Activated CD8-positive, alpha-beta memory T cell treated with anti-CD3 and anti-CD28 coated beads for 36 hours (primary cell): ENCODE data around the gene AFG1L. TPM values are rescaled to one million over a fixed set of nuclear protein-coding genes. Genes with fewer than 3 reads are reported as not detected.
"Not testable (repeated sequence)": the region's sequence is repeated elsewhere in the genome, so short reads cannot be mapped to it uniquely, and the experiment has no call there.

Experiments used
- CTCF ChIA-PET: fragments of 350-600 bp; sonication (Branson Sonifier 250); formaldehyde crosslinking; loops from one replicate; lab custom pipeline; 2021; ENCODE audit warnings: antibody characterized with exemption; lab: Charles Lee
- POLR2A ChIA-PET: fragments of 350-600 bp; sonication (Branson Sonifier 250); formaldehyde crosslinking; loops from one replicate; lab custom pipeline; 2021; ENCODE audit warnings: antibody characterized with exemption; lab: Charles Lee
- total RNA-seq, 2 experiments: library from RNA; stranded (reverse); gene quantifications; one replicate each; pipeline ENCODE4 v1.2.3, GENCODE V29; 2021

Gene AFG1L
- 1 to 10 TPM; 5.1 TPM for total RNA-seq

DNA sequence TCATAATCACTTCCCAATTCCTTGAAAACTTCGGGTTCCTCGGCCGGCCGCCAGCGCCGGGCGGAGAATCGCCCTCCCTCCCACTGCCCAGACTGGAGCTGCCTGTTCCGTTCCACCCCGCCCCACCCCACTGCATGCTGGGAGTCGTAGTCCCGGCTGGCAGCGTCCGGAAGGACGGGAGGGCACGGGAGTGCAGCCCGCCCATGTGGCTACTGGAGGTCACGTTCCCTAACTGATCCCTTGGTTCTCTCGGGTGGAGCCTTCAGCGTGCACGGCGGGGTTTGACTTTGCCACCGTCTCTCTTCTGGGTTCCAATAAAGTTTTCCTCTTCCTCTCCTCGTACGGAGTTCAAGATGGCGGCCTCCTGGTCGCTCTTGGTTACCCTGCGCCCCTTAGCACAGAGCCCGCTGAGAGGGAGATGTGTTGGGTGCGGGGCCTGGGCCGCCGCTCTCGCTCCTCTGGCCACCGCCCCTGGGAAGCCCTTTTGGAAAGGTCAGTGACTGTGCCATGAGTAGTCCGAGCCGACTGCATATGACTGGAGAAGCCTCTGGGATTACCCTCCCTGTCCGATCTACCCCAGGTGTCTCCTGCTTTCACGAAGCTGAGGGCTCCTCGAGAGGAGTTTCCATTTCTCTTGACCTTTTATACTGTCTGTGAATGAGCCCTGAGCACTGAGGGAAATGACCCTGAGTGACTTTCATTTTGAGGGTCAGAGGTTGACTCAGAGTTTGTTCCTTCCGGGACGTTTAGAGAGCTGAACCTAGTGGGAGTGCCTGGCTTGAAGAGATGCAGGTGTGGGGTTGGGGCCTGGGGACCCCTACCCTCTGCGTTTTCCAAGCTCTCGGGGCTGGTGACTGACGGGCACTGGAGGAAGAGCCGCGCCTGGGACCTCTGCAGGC is at the start of gene AFG1L:
AFG1L (plus strand) TSS at position 328 of the 899 bp plus-strand sequence; CDS start at position 354, 26 bp downstream.
- POLR2A ChIA-PET = interaction anchor here (0.5 to 0.9 kb wide), 5 partner anchors 21 to 514 kb away, joined by 3 to 7 read pairs (median 5); partner anchors contain the start of gene SNX3
- CTCF ChIA-PET = no interaction called here

DNA sequence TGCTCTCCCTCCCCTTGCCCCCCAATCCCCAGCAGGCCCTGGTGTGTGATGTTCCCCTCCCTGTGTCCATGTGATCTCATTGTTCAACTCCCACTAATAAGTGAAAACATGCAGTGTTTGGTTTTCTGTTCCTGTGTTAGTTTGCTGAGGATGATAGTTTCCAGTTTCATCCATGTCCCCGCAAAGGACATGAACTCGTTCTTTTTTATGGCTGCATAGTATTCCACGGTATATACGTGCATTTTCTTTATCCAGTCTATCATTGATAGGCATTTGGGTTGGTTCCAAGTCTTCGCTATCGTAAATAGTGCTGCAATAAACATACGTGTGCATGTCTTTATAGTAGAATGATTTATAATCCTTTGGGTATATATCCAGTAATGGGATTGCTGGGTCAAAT is 49.8 kb upstream of the AFG1L start:
- POLR2A ChIA-PET, CTCF ChIA-PET: not testable (repeated sequence)

GRCh38 chr6:108247965-108248536 is 46.8 kb upstream of the AFG1L start:
- POLR2A ChIA-PET = no interaction called here

DNA sequence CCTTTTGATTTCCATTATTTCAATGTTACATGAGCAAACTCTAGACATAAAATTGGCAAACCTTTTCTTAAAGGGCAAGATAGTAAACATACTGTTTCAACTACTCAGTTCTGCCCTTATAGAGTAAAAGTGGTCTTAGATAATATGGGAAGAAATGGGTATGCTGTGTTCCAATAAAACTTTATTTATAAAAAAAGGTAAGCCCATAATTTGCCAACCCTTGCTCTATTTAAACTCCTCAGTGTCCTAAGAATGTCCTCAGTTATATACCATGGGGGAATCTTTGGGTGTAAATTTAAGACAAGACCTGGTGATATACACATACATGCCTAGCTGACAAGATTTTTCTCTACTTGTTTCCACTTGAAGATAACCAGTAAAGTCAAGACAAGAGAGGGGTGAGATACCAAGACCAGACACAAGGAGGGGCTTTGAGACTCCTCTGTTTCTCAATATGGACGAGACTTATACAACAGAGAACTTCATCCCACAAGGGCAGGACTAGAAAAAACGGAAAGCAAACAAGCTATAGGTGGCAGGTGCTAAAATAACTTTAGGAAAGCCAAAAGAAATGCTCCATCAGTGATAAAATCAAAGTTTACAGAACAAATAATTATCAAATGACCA is 44.5 kb upstream of the AFG1L start:
- CTCF ChIA-PET = no interaction called here
- POLR2A ChIA-PET = interaction anchor here (1.0 kb wide), 1 partner anchor 10 kb away, joined by 3 read pairs; the partner anchor contains the start of gene SNX3

More at GRCh38 chr6:108247965-108248536, 46.8 kb upstream of the AFG1L start:
- CTCF ChIA-PET = no interaction called here

DNA sequence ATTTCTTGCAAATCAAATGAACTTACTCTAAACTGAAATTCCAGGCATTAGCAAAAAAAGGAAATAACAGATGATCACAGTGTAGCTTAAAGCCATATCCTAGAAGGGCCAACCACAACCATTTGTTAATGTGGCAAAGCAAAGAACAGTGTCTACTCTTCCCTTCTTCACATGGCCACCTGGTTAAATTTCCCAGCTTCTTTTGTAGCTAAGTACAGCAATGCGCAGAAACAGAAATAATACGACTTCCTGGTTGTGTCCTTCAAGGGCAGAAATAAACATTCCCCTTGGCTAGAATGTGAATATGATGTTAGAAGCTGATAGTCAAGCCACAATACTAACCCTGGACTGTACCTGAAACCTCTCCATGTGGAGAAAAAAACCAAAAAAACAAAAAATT is 43.6 kb upstream of the AFG1L start:
- ChIA-PET CTCF (interaction anchor here (0.6 kb wide), 1 partner anchor 1167 kb away, joined by 3 read pairs; no protein-coding TSS in a partner anchor), POLR2A (interaction anchor here (0.6 to 1.0 kb wide), 2 partner anchors 9 to 361 kb away, joined by 3 to 5 read pairs; partner anchors contain the start of gene SNX3)

DNA sequence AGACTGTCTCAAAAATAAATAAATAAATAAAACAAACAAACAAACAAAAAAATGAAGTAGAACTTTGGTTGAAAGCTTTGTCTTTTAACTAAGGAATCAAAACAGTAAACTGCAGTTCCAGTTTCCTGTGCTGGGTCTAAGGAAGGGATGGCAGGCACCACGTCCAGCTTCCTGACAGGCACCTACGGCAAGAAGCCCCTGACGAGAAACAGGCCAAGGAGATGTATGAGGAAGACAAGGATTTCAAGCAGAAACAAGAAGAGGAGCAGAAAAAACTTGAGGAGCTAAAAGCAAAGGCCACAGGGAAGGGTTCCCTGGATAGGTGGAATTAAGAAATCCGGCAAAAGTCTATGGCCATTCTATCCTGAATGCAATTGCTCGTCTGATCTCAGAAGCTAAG is 42.8 kb upstream of the AFG1L start:
- ChIA-PET CTCF (interaction anchor here (0.7 kb wide), 1 partner anchor 189 kb away, joined by 3 read pairs; no protein-coding TSS in a partner anchor), POLR2A (no interaction called here)

DNA sequence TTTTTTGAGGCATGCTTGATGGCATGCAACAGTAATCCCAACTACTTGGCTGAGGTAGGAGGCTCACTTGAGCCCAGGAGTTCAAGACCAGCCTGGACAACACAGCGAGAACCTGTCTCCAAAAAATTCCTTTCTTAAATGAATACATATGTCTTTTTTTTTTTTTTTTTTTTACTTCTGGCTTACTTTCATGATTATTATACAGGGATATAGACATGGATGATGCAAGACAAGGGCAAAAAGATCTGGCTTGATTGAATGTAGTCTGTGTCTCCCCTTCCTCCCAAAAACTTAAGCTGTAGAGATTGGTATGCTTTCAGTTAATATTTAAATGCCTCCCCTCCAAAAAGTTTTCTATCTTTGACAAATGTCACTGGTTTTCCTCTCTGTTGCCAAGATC is 41.6 kb upstream of the AFG1L start:
- CTCF ChIA-PET = interaction anchor here (0.5 to 0.7 kb wide), 2 partner anchors 21 to 70 kb away, joined by 3 to 4 read pairs; no protein-coding TSS in a partner anchor
- POLR2A ChIA-PET = interaction anchor here (0.6 kb wide), 1 partner anchor 305 kb away, joined by 3 read pairs; no protein-coding TSS in a partner anchor

DNA sequence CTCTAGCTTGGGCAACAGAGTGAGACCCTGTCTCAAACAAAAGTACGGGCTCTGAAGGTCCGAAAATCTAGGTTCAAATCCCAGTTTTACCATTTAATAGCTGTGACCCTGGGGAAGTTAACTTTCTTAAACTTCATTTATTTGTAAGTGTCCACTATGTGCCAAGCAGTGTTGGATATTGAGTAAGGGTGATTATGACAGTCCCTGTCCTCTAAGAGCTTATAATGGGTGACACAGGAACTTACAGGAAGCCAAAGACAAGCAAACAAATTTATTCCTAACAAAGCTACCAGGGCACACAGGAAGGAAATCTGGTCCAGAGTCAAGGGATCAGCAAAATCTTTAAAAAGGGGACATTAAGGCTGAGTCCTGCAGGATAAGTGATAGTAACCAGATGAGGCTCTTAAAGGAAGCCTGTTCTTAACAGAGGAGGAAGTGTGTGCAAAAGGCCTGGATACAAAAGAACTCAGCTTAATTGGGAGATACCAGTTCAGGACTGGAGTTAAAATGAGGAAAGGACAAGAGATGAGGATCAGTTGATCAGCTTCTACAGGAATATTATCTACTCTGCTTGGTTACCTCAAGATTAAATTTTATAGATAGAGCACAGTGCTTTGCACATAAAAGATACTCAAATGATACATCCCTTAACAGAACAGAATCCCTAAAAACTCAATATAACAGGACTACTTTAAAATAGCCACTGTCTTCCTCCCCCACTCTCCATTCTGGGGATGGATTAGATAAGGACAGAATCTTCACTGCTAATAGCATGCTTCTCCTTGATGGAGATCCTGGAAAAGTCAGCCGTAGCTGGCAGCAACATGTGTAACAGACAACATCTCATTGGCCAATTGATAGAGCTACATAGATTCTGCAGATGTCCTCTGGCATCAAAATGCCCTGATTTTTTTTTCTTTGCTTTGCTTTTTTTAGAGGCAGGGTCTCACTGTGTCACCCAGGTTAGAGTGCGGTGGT is 40.1 kb upstream of the AFG1L start:
- ChIA-PET CTCF (interaction anchor here (1.1 kb wide), 1 partner anchor 9 kb away, joined by 3 read pairs; no protein-coding TSS in a partner anchor), POLR2A (no interaction called here)

DNA sequence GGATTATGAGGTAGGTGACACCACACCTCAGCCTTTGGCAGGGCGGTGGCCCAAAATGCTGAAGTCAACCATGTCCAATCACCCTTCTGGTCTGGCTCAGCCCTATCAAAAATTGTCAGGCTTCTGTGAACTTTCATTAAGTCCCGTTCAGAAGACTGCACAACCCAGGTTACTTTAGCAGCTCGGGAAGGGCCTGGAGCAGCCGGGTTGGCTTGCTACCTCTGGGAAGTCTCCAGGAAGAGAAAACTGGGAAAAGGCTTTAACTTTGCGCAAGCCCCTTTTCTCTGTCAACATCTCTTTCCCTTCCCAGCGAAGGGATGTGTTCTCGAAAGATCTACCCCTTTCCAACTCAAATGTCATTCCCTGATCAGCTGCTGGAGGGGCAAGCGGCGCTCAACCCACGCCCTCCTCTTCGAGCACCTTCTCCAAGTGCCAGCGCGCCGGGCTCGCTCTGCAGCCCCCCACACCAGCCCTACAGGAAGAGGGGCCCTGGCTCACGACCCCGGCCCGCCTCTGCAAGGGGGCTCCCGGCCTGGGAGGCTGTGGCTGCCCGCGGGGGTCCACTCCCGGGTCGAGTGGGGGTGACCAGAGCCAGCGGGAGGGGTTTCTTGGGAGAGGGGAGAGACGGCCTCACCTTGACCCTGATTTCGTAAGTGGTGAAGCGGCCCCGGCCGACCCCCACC is 34.6 kb upstream of the AFG1L start:
- POLR2A ChIA-PET = interaction anchor here (0.8 to 1.2 kb wide), 2 partner anchors 9 to 35 kb away, joined by 3 to 7 read pairs; no protein-coding TSS in a partner anchor

DNA sequence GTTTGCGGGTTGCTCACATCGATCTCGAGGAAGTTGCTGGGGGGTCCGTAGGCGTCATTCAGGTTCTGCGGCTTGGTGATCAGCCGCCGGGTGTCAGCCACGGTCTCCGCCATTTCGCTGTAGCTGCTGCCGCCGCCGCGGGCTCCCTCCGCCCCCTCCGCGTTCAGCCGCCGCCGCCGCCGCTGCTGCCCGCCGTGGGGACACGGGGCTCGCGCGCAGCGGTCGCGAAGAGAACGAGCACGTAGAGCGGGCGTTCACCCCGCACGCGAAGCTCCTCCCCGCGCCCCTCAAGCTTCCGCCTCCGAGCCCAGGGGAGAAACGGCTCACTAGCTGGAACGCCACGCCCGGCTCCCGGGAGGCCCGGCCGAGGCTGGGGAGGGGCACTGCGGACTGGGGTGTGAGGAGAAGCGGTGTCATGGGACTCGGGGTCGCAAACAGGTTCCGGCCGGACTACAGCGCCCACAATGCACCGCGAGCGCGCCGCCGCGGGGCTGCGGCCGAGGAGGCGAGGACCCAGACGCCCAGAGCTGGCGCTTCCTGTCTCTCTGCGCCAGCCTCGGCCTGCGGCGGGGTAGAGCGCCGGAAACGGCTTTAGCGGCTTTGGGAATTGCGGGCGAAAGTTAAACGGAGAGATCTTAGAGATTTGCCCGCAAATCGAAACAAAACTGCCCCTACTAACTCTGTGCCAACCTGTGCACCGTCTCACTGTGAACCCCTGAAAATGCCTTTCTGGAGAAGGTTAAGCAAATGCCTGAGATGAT is 33.9 kb upstream of the AFG1L start, which contains the start of gene SNX3:
SNX3 (minus strand) TSS at position 232 of the 761 bp plus-strand sequence; CDS start at position 113, 119 bp downstream.
- POLR2A ChIA-PET = interaction anchor here (0.6 to 1.3 kb wide), 5 partner anchors 10 to 216 kb away, joined by 3 to 7 read pairs (median 4); no protein-coding TSS in a partner anchor
- CTCF ChIA-PET = interaction anchor here (1.2 kb wide), 1 partner anchor 18 kb away, joined by 3 read pairs; no protein-coding TSS in a partner anchor

More for the DNA sequence above, 34.6 kb upstream of the AFG1L start:
- CTCF ChIA-PET = interaction anchor here (1.2 kb wide), 1 partner anchor 19 kb away, joined by 3 read pairs; no protein-coding TSS in a partner anchor

DNA sequence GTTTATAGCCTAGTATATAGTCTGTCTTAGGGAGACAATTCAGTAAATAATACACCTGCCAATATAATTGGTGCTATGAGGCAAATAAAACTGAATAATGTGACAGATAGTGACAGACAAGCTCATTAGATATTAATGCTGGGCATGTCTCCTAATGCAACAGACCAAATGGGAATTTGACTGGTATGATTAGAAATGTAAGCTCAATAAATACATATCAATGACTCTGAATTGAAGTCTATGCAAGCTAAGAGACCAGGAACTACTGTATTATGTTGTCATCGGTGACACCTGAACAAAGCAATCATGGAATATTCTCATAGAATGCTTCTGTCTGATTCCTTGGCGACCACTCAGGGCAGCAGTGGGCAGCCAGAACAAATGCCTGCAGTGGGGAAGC is 31.5 kb upstream of the AFG1L start:
- CTCF ChIA-PET = interaction anchor here (0.9 kb wide), 1 partner anchor 8 kb away, joined by 3 read pairs; no protein-coding TSS in a partner anchor
- POLR2A ChIA-PET = no interaction called here

- ChIA-PET CTCF (no interaction called here), POLR2A (no interaction called here)
Observed at GRCh38 chr6:108268845-108269244, 26.0 kb upstream of the AFG1L start.

DNA sequence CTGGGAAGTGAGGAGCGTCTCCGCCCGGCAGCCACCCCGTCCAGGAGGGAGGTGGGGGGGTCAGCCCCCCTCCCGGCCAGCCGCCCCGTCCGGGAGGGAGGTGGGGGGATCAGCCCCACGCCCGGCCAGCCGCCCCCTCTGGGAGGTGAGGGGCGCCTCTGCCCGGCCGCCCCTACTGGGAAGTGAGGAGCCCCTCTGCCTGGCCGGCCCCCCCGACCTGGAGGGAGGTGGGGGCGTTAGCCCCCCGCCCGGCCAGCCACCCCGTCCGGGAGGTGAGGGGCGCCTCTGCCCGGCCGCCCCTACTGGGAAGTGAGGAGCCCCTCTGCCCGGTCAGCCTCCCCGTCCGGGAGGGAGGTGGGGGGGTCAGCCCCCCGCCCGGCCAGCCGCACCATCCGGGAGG is 24.9 kb upstream of the AFG1L start:
- POLR2A ChIA-PET, CTCF ChIA-PET: not testable (repeated sequence)

- ChIA-PET POLR2A (no interaction called here), CTCF (no interaction called here)
Observed at GRCh38 chr6:108274546-108274945, 20.3 kb upstream of the AFG1L start.

- ChIA-PET POLR2A (no interaction called here), CTCF (no interaction called here)
Observed at GRCh38 chr6:108275976-108276375, 18.9 kb upstream of the AFG1L start.

DNA sequence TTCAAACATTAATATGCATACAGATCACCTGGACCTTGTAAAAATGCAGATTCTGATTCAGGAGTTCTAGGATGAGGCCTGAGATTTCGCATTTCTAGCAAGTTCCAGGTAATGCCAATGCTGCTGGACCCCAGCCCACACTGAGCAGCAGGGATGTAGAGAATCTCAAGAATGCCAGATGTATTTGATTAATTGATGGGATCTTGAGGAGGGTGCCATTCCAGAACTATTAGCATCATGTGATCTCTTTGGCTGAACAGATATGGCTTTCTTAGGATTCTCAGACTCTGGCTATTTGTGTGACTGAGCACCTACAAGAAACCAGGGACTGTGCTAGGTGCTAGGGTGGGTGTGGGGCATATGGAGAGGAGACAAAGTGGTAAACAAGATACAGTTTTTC is 17.6 kb upstream of the AFG1L start:
- CTCF ChIA-PET = no interaction called here
- POLR2A ChIA-PET = no interaction called here

DNA sequence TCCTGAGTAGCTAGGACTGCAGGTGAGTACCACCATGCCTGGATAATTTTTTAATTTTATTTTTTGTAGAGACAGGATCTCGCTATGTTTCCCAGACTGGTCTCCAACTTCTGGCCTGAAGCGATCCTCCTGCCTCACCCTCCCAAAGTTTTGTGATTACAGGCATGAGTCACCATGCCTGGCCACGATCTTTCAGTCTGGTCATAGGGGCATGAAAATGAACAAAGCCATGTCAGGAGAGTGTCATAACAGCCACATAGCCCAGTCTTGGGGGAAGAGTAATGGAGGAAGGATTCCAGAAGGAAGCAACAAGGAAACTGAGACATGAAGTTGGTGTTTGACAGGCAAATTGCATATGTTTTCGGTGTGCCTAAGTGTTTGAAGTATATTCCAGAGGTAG is 17.0 kb upstream of the AFG1L start:
- ChIA-PET CTCF (no interaction called here), POLR2A (no interaction called here)
